ENCODE measurements around the gene TAX1BP1.

The TAX1BP1 gene

DNA sequence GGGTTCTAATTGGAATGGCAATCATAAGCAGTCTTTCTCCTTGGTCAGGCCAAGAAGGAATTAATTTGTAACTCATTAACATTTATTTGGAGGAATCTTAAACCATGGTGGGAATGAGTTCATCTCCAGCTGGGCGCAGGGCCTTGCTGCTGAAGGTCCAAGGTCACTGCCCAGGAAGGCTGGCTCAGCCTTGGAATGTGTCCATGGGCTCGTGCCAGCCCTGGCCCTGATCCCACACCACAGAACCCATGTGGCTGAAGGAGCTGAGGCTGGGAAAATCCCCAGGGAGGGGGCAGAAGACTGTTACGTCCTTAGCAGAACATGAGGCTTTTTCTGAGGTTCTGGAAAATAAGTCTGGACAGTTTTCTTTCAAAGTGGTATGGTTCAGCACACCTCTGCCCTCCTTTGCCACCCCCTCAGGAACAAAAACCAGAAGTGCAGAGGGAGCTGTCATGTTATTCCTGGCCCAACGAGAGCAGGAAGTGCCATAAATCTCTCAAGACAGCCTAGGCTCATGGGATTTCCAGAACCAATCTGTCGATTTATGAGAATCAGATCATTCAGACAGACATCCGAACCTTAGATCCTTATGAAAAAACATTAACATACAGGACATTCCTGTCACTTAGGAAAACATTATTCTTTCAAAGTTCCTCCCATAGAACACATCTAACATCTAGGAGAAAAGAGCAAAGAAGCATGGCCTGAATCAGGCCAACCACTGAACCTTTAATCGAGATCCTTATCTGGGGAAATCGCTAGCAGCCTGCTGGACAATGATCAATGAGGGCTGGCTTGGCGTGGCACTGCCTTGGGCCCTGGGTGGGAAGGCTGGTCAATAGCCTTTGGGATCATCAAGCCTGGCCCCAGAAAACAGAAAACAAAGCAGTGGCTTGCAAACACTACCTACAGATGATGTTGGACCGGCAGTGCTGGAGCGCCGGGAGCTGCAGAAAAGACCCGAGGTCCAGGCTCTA lies 134.3 kb downstream of the TAX1BP1 start:
- H3K27ac ChIP-seq (ENCODE audit: insufficient read depth in 1 of 2, low read depth in 1 of 2, low read length in 2 of 2, poor library complexity in 1 of 2, severe bottlenecking in 2 of 2), result no peak overlapping the region
- POLR2A ChIA-PET, result no interaction called here
- no peaks in the 10 kb centered on the region for H3K36me3 ChIP-seq (ENCODE audit: control insufficient read depth in 4 of 4, insufficient read depth in 4 of 4, low read length in 3 of 4)
- WGBS (ENCODE audit: insufficient coverage), result 65% methylated on average over 13 of the region's 13 CpGs
- no peaks in the 10 kb centered on the region for H3K27me3 ChIP-seq (replicated peaks in 2 of 5; ENCODE audit: control insufficient read depth in 4 of 5, insufficient read depth in 5 of 5, low read length in 4 of 5)
- CTCF ChIA-PET, result no interaction called here
- H3K4me3 ChIP-seq (ENCODE audit: control insufficient read depth in 1 of 7, extremely low read depth in 1 of 7, insufficient read depth in 4 of 7, low read depth in 2 of 7, low read length in 6 of 7), result no peak overlapping the region
- H3K4me1 ChIP-seq (ENCODE audit: control extremely low read depth in 1 of 4, control insufficient read depth in 4 of 4, insufficient read depth in 4 of 4, low read length in 3 of 4), result peaks cover 0 to 7% (median 5%) of the 10 kb centered on the region in 4 experiments
- no peak for DNase-seq
- no peaks in the 10 kb centered on the region for H3K9me3 ChIP-seq (ENCODE audit: control extremely low read depth in 1 of 5, control insufficient read depth in 4 of 5, insufficient read depth in 2 of 5, low read depth in 1 of 5, low read length in 4 of 5)

- peaks cover 0 to 7% (median 5%) of the 10 kb centered on the region in 4 experiments for H3K4me1 ChIP-seq (ENCODE audit: control extremely low read depth in 1 of 4, control insufficient read depth in 4 of 4, insufficient read depth in 4 of 4, low read length in 3 of 4)
- POLR2A ChIA-PET, result no interaction called here
- DNase-seq, result no peak
- no peak overlapping the region for H3K27ac ChIP-seq (ENCODE audit: insufficient read depth in 1 of 2, low read depth in 1 of 2, low read length in 2 of 2, poor library complexity in 1 of 2, severe bottlenecking in 2 of 2)
- H3K27me3 ChIP-seq (replicated peaks in 2 of 5; ENCODE audit: control insufficient read depth in 4 of 5, insufficient read depth in 5 of 5, low read length in 4 of 5), result no peaks in the 10 kb centered on the region
- H3K4me3 ChIP-seq (ENCODE audit: control insufficient read depth in 1 of 7, extremely low read depth in 1 of 7, insufficient read depth in 4 of 7, low read depth in 2 of 7, low read length in 6 of 7), result no peak overlapping the region
- CTCF ChIA-PET, result no interaction called here
- 99% methylated on average over 9 of the region's 9 CpGs for WGBS (ENCODE audit: insufficient coverage)
- no peaks in the 10 kb centered on the region for H3K9me3 ChIP-seq (ENCODE audit: control extremely low read depth in 1 of 5, control insufficient read depth in 4 of 5, insufficient read depth in 2 of 5, low read depth in 1 of 5, low read length in 4 of 5)
- H3K36me3 ChIP-seq (ENCODE audit: control insufficient read depth in 4 of 4, insufficient read depth in 4 of 4, low read length in 3 of 4), result no peaks in the 10 kb centered on the region
Measured at GRCh38 chr7:27875061-27875460, 135.1 kb downstream of the TAX1BP1 start.

DNA sequence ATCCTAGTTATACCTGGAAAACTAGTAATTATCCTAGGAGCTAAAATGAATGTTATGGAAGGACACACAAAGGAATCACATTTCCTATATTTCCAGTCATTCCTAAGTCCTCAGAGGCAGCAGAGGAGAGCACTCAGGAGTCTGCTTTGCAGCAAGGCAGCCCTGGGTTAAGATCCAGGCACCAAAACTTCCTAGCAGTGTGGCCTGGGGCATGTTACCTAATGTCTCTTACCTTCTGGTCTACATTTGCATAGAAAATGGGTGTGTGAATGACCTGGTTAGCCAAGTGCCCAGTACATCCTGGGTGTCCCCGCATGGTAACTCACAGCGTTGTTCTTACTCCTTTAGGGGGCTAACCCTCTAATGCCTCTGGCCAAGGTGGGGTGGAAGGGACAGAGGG lies 135.9 kb downstream of the TAX1BP1 start:
- H3K27ac ChIP-seq (ENCODE audit: insufficient read depth in 1 of 2, low read depth in 1 of 2, low read length in 2 of 2, poor library complexity in 1 of 2, severe bottlenecking in 2 of 2), result no peak overlapping the region
- POLR2A ChIA-PET, result no interaction called here
- H3K36me3 ChIP-seq (ENCODE audit: control insufficient read depth in 4 of 4, insufficient read depth in 4 of 4, low read length in 3 of 4), result no peaks in the 10 kb centered on the region
- peaks cover 0 to 7% (median 5%) of the 10 kb centered on the region in 4 experiments for H3K4me1 ChIP-seq (ENCODE audit: control extremely low read depth in 1 of 4, control insufficient read depth in 4 of 4, insufficient read depth in 4 of 4, low read length in 3 of 4)
- no peak for DNase-seq
- H3K9me3 ChIP-seq (ENCODE audit: control extremely low read depth in 1 of 5, control insufficient read depth in 4 of 5, insufficient read depth in 2 of 5, low read depth in 1 of 5, low read length in 4 of 5), result no peaks in the 10 kb centered on the region
- H3K27me3 ChIP-seq (replicated peaks in 2 of 5; ENCODE audit: control insufficient read depth in 4 of 5, insufficient read depth in 5 of 5, low read length in 4 of 5), result no peaks in the 10 kb centered on the region
- H3K4me3 ChIP-seq (ENCODE audit: control insufficient read depth in 1 of 7, extremely low read depth in 1 of 7, insufficient read depth in 4 of 7, low read depth in 2 of 7, low read length in 6 of 7), result no peak overlapping the region
- CTCF ChIA-PET, result no interaction called here
- WGBS (ENCODE audit: insufficient coverage), result 92% methylated on average over 2 of the region's 2 CpGs

DNA sequence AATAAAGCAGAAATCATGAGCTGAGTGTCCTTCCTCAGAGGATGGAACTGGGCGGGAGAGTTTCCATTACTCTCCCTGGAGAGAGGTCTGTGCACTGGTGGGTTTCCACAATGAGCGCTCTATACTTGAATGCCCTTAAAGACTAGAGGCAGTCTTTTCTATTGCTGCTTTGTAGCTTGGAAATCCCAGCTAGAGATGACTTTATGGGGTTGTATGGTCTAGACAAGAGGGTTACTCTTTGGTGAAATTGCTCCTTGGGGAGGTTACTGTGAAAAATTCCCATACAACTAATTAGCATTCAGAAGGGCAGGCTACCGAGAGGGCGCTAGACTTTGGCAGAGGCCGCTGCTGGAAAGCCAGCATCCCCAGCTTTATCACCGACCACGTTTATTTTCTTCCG lies 136.8 kb downstream of the TAX1BP1 start:
- ChIA-PET CTCF (interaction anchor here (1.1 kb wide), 1 partner anchor 18 kb away, joined by 3 read pairs; no protein-coding TSS in a partner anchor), POLR2A (no interaction called here)
- Histone ChIP-seq H3K27me3 (replicated peaks in 2 of 5; ENCODE audit: control insufficient read depth in 4 of 5, insufficient read depth in 5 of 5, low read length in 4 of 5) (no peaks in the 10 kb centered on the region), H3K4me3 (ENCODE audit: control insufficient read depth in 1 of 7, extremely low read depth in 1 of 7, insufficient read depth in 4 of 7, low read depth in 2 of 7, low read length in 6 of 7) (no peak overlapping the region), H3K27ac (ENCODE audit: insufficient read depth in 1 of 2, low read depth in 1 of 2, low read length in 2 of 2, poor library complexity in 1 of 2, severe bottlenecking in 2 of 2) (no peak overlapping the region), H3K36me3 (ENCODE audit: control insufficient read depth in 4 of 4, insufficient read depth in 4 of 4, low read length in 3 of 4) (no peaks in the 10 kb centered on the region), H3K4me1 (ENCODE audit: control extremely low read depth in 1 of 4, control insufficient read depth in 4 of 4, insufficient read depth in 4 of 4, low read length in 3 of 4) (peaks cover 0 to 7% (median 5%) of the 10 kb centered on the region in 4 experiments), H3K9me3 (ENCODE audit: control extremely low read depth in 1 of 5, control insufficient read depth in 4 of 5, insufficient read depth in 2 of 5, low read depth in 1 of 5, low read length in 4 of 5) (no peaks in the 10 kb centered on the region)
- 95% methylated on average over 7 of the region's 8 CpGs for WGBS (ENCODE audit: insufficient coverage)
- DNase-seq, result no peak
